Measurements from ENCODE around the gene LZTR1. TPM values are rescaled to one million over a fixed set of nuclear protein-coding genes. Genes with fewer than 3 reads are reported as not detected.

The LZTR1 gene
- total and polyA plus RNA-seq, 2 donors (not counting 3 experiments of a cell fraction or from before 2014, with no cell fraction given), result 56.6 to 86.8 TPM

GRCh38 chr22:20994902-20995241, 12.8 kb downstream of the LZTR1 start:
- FAIRE-seq (no peak), DNase-seq (ENCODE audit: low read depth, low spot score) (no peak)
- H2AFZ ChIP-seq (ENCODE audit: low read depth, low read length), result no peak overlapping the region
- no peak for TF ChIP-seq MYC (IDR thresholded peaks at IDR 0.05; ENCODE audit: low read depth, low read length)
- TF ChIP-seq, protein P1, sequence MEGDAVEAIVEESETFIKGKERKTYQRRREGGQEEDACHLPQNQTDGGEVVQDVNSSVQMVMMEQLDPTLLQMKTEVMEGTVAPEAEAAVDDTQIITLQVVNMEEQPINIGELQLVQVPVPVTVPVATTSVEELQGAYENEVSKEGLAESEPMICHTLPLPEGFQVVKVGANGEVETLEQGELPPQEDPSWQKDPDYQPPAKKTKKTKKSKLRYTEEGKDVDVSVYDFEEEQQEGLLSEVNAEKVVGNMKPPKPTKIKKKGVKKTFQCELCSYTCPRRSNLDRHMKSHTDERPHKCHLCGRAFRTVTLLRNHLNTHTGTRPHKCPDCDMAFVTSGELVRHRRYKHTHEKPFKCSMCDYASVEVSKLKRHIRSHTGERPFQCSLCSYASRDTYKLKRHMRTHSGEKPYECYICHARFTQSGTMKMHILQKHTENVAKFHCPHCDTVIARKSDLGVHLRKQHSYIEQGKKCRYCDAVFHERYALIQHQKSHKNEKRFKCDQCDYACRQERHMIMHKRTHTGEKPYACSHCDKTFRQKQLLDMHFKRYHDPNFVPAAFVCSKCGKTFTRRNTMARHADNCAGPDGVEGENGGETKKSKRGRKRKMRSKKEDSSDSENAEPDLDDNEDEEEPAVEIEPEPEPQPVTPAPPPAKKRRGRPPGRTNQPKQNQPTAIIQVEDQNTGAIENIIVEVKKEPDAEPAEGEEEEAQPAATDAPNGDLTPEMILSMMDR (IDR thresholded peaks at IDR 0.05; ENCODE audit: extremely low read depth in 1 of 2, insufficient read depth in 1 of 2, low read depth in 1 of 2, low read length in 2 of 2), result no peak
- TF ChIP-seq POLR2AphosphoS5 (IDR thresholded peaks at IDR 0.05; ENCODE audit: insufficient read depth, low read depth, low read length), result no peak
- no peak for TF ChIP-seq POLR2A (IDR thresholded peaks at IDR 0.05; ENCODE audit: low read depth, low read length)
- TF ChIP-seq EZH2 (IDR thresholded peaks at IDR 0.05; ENCODE audit: borderline replicate concordance, low read depth, low read length, severe bottlenecking), result no peak
- intact Hi-C loops (cut with micrococcal nuclease) (no loop called here), dilution Hi-C loops (cut with MboI; ENCODE audit: extremely low pct_ligation_motif_present, low sequenced_read_pairs) (no loop called here)
- H3K27ac ChIP-seq (ENCODE audit: insufficient read depth, low read depth, low read length), result no peak overlapping the region
- no peak overlapping the region for H3K4me3 ChIP-seq (replicated peaks in 1 of 3; ENCODE audit: insufficient read depth in 1 of 3, low read depth in 1 of 3, low read length in 3 of 3)
- BruUV-seq (replicated peaks), result no TSS peak
- no peaks in the 10 kb centered on the region for H3K27me3 ChIP-seq (ENCODE audit: control insufficient read depth in 2 of 2, insufficient read depth in 2 of 2, low read length in 2 of 2)
- POLR2A ChIA-PET, result no interaction called here
- H3K4me1 ChIP-seq (ENCODE audit: control insufficient read depth, extremely low read depth, insufficient read depth, low read length), result no peaks in the 10 kb centered on the region
- H3K9ac ChIP-seq (replicated peaks; ENCODE audit: extremely low read depth, insufficient read depth, low read length), result no peak overlapping the region
- H3K36me3 ChIP-seq (ENCODE audit: control insufficient read depth in 2 of 2, extremely low read depth in 1 of 2, insufficient read depth in 2 of 2, low read length in 2 of 2), result peaks cover 5 to 36% of the 10 kb centered on the region in 2 experiments
- H3K4me2 ChIP-seq (ENCODE audit: insufficient read depth, low read length), result no peak overlapping the region
- no peaks in the 10 kb centered on the region for H3K9me3 ChIP-seq (replicated peaks; ENCODE audit: control insufficient read depth, insufficient read depth, low read length)
- CTCF ChIA-PET, result interaction anchor here (2.3 kb wide), 1 partner anchor 13 kb away, joined by 5 read pairs; the partner anchor contains the start of gene LZTR1
- peaks cover under 1% of the 10 kb centered on the region for H3K79me2 ChIP-seq (ENCODE audit: control insufficient read depth, insufficient read depth, low read length)
- H4K20me1 ChIP-seq (replicated peaks; ENCODE audit: control insufficient read depth, extremely low read depth, insufficient read depth, low read length), result no peaks in the 10 kb centered on the region
- no peaks in the 10 kb centered on the region for H3K9me1 ChIP-seq (replicated peaks; ENCODE audit: control insufficient read depth, extremely low read depth, insufficient read depth, low read length)

GRCh38 chr22:20995329-20996030, 13.4 kb downstream of the LZTR1 start:
- Histone ChIP-seq H3K9ac (replicated peaks; ENCODE audit: extremely low read depth, insufficient read depth, low read length) (no peak overlapping the region), H3K36me3 (ENCODE audit: control insufficient read depth in 2 of 2, extremely low read depth in 1 of 2, insufficient read depth in 2 of 2, low read length in 2 of 2) (peaks cover 5 to 36% of the 10 kb centered on the region in 2 experiments), H3K4me1 (ENCODE audit: control insufficient read depth, extremely low read depth, insufficient read depth, low read length) (peaks cover 5% of the 10 kb centered on the region), H3K79me2 (ENCODE audit: control insufficient read depth, insufficient read depth, low read length) (peaks cover 7% of the 10 kb centered on the region), H2AFZ (ENCODE audit: low read depth, low read length) (no peak overlapping the region), H3K4me2 (ENCODE audit: insufficient read depth, low read length) (no peak overlapping the region), H4K20me1 (replicated peaks; ENCODE audit: control insufficient read depth, extremely low read depth, insufficient read depth, low read length) (no peaks in the 10 kb centered on the region), H3K9me3 (replicated peaks; ENCODE audit: control insufficient read depth, insufficient read depth, low read length) (no peaks in the 10 kb centered on the region), H3K27me3 (ENCODE audit: control insufficient read depth in 2 of 2, insufficient read depth in 2 of 2, low read length in 2 of 2) (no peaks in the 10 kb centered on the region), H3K4me3 (replicated peaks in 1 of 3; ENCODE audit: insufficient read depth in 1 of 3, low read depth in 1 of 3, low read length in 3 of 3) (no peak overlapping the region), H3K27ac (ENCODE audit: insufficient read depth, low read depth, low read length) (no peak overlapping the region), H3K9me1 (replicated peaks; ENCODE audit: control insufficient read depth, extremely low read depth, insufficient read depth, low read length) (no peaks in the 10 kb centered on the region)
- dilution Hi-C loops (cut with MboI; ENCODE audit: extremely low pct_ligation_motif_present, low sequenced_read_pairs) (no loop called here), intact Hi-C loops (cut with micrococcal nuclease) (no loop called here)
- ChIA-PET POLR2A (no interaction called here), CTCF (interaction anchor here (2.3 kb wide), 1 partner anchor 13 kb away, joined by 5 read pairs; the partner anchor contains the start of gene LZTR1)
- TF ChIP-seq EZH2 (IDR thresholded peaks at IDR 0.05; ENCODE audit: borderline replicate concordance, low read depth, low read length, severe bottlenecking) (no peak), MYC (IDR thresholded peaks at IDR 0.05; ENCODE audit: low read depth, low read length) (no peak), FOS (IDR thresholded peaks at IDR 0.05; ENCODE audit: borderline replicate concordance, insufficient read depth, low read length) (no peak), POLR2A (IDR thresholded peaks at IDR 0.05; ENCODE audit: low read depth, low read length) (no peak), JUN (IDR thresholded peaks at IDR 0.05; ENCODE audit: borderline replicate concordance, insufficient read depth, insufficient read length, low read depth) (no peak), GATA2 (IDR thresholded peaks at IDR 0.05; ENCODE audit: insufficient read depth, insufficient read length, low read depth, low read length) (no peak), POLR2AphosphoS5 (IDR thresholded peaks at IDR 0.05; ENCODE audit: insufficient read depth, low read depth, low read length) (no peak)
- TF ChIP-seq, protein P1 (IDR thresholded peaks at IDR 0.05; ENCODE audit: extremely low read depth in 1 of 2, insufficient read depth in 1 of 2, low read depth in 1 of 2, low read length in 2 of 2), result no peak
- TF ChIP-seq, protein P2, sequence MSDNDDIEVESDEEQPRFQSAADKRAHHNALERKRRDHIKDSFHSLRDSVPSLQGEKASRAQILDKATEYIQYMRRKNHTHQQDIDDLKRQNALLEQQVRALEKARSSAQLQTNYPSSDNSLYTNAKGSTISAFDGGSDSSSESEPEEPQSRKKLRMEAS (IDR thresholded peaks at IDR 0.05; ENCODE audit: insufficient read depth, insufficient read length), result no peak
- no TSS peak for BruUV-seq (replicated peaks)
- no peak for FAIRE-seq
- DNase-seq (ENCODE audit: low read depth, low spot score), result no peak

Measured in endothelial cell of umbilical vein (primary cell).